ENCODE results near the gene CT45A9.
"Not testable (repeated sequence)": the region's sequence is repeated elsewhere in the genome, so short reads cannot be mapped to it uniquely, and the experiment has no call there.

The CT45A9 gene

GRCh38 chrX:135819912-135820311 lies 51.7 kb downstream of the CT45A9 start, which contains the start of gene CT45A2:
CT45A2 (minus strand) TSS chrX:135820012; CDS start chrX:135816265, 3,747 bp downstream.
- DNase-seq (ENCODE audit: low read depth); H3K4me3 ChIP-seq (ENCODE audit: control insufficient read depth, low read depth, low read length): not testable (repeated sequence)

Data from fibroblast of mammary gland (primary cell).